ENCODE results near the gene SERINC1. TPM values are rescaled to one million over a fixed set of nuclear protein-coding genes. Genes with fewer than 3 reads are reported as not detected.

Gene SERINC1
- total and polyA plus RNA-seq, 12 donors: 68.0 to 455 (median 260) TPM

DNA sequence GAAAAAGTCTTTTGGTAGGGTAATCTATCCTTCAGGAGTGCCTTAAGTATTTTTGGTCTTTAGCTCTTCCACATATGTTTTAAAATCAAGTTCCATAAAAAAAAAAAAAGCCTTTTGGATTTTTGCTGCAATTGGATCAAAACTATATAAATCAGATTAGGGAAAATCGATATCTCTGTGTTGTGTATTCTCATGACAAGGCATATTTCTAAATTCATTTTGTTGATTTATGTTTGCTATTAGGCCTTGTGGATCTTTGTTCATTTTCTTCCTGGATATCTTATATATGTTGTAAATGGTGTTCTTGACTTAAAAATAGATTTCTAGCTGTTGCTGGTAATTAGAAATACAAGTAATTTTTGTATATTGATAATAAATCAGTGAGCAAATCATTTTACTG, 63.4 kb downstream of the SERINC1 start:
- Histone ChIP-seq H3K27ac (no peak overlapping the region), H3K9me3 (replicated peaks in 1 of 3) (no peaks in the 10 kb centered on the region), H3K27me3 (no peaks in the 10 kb centered on the region), H3K36me3 (replicated peaks in 1 of 2) (no peaks in the 10 kb centered on the region), H3K4me3 (no peak overlapping the region), H3K4me1 (replicated peaks in 1 of 2) (peaks cover 0 to 43% of the 10 kb centered on the region in 2 donors)
- TF ChIP-seq, protein P1, sequence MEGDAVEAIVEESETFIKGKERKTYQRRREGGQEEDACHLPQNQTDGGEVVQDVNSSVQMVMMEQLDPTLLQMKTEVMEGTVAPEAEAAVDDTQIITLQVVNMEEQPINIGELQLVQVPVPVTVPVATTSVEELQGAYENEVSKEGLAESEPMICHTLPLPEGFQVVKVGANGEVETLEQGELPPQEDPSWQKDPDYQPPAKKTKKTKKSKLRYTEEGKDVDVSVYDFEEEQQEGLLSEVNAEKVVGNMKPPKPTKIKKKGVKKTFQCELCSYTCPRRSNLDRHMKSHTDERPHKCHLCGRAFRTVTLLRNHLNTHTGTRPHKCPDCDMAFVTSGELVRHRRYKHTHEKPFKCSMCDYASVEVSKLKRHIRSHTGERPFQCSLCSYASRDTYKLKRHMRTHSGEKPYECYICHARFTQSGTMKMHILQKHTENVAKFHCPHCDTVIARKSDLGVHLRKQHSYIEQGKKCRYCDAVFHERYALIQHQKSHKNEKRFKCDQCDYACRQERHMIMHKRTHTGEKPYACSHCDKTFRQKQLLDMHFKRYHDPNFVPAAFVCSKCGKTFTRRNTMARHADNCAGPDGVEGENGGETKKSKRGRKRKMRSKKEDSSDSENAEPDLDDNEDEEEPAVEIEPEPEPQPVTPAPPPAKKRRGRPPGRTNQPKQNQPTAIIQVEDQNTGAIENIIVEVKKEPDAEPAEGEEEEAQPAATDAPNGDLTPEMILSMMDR (IDR thresholded peaks at IDR 0.05): no peak
- no peak for TF ChIP-seq POLR2A (IDR thresholded peaks at IDR 0.05)
- DNase-seq: no peak
- intact Hi-C loops (cut with DNase I): no loop called here
- 32 to 50% (median 40%) methylated on average over 1 of the region's 1 CpG for WGBS, 4 donors

DNA sequence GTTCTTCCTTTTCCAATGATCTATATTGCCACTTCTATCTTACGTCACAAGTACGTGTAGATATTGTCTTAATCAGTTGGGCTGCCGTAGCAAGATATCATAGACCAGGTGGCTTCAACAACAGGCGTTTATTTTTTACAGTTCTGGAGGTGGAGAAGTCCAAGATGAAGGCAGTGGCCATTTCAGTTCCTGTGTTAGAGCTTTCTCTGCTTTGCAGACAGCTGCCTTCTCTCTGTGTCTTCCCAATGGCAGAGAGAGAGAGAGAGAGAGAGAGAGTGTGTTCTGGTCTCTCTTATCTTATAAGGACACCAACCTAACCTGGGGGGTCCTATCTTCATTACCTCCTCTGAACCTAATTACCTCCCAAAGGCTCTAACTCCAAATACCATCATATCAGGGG, 63.9 kb downstream of the SERINC1 start:
- Histone ChIP-seq H3K4me1 (replicated peaks in 1 of 2) (peaks cover 0 to 43% of the 10 kb centered on the region in 2 donors), H3K27me3 (no peaks in the 10 kb centered on the region), H3K36me3 (replicated peaks in 1 of 2) (no peaks in the 10 kb centered on the region), H3K27ac (no peak overlapping the region), H3K9me3 (replicated peaks in 1 of 3) (no peaks in the 10 kb centered on the region), H3K4me3 (no peak overlapping the region)
- DNase-seq: no peak
- intact Hi-C loops (cut with DNase I): no loop called here
- no peak for TF ChIP-seq POLR2A (IDR thresholded peaks at IDR 0.05)
- TF ChIP-seq, protein P1 (IDR thresholded peaks at IDR 0.05): no peak
- 65 to 96% (median 81%) methylated on average over 4 of the region's 4 CpGs for WGBS, 4 donors

DNA sequence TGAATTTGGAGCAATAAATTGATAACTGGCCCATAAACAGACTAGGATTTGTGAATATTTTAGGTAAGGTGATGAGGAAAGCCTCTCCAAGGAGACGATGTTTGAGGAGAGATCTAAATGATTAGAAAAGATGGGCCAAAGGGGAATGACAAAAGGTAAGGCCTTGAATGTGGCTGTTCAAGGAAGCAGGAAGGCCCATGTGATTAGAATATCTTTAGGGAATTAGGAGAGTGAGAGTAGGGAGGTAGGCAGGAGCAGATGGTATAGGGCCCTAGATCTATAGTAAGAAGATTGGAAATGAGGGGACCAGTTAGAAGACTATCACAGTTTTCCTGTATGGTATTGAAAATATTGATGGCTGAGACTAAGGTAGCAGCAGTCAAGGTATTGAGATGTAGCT, 65.4 kb downstream of the SERINC1 start:
- no peaks in the 10 kb centered on the region for H3K27me3 ChIP-seq
- TF ChIP-seq POLR2A (IDR thresholded peaks at IDR 0.05): no peak
- TF ChIP-seq, protein P1 (IDR thresholded peaks at IDR 0.05): no peak
- no peaks in the 10 kb centered on the region for H3K36me3 ChIP-seq (replicated peaks in 1 of 2)
- no peak overlapping the region for H3K27ac ChIP-seq
- 72 to 86% (median 78%) methylated on average over 1 of the region's 1 CpG for WGBS, 4 donors
- no peak for DNase-seq
- peaks cover 2 to 44% of the 10 kb centered on the region in 2 donors for H3K4me1 ChIP-seq (replicated peaks in 1 of 2)
- no peak overlapping the region for H3K4me3 ChIP-seq
- intact Hi-C loops (cut with DNase I): no loop called here
- H3K9me3 ChIP-seq (replicated peaks in 1 of 3): no peaks in the 10 kb centered on the region

DNA sequence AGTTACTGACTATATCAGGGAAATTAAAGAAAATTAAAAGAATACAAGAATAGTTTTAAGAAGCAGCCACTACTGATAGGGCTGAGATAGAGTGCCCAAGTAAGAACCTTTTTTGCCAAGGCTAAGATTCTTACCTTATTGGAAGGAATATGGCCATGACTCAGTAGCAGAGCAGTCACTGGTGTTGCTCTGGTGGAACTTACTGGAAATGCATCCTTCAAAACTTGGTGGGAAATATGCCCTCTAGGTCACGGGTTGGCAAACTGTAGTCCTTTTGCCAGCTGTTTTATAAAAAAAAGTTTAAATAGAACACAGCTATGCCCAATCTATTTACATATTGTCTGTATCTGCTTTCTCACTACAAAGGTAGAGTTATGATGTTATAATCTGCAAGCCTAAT, 66.2 kb downstream of the SERINC1 start:
- H3K9me3 ChIP-seq (replicated peaks in 1 of 3): no peaks in the 10 kb centered on the region
- H3K4me1 ChIP-seq (replicated peaks in 1 of 2): peaks cover 10 to 52% of the 10 kb centered on the region in 2 donors
- H3K36me3 ChIP-seq (replicated peaks in 1 of 2): no peaks in the 10 kb centered on the region
- WGBS, 4 donors: 78 to 90% (median 82%) methylated on average over 1 of the region's 1 CpG
- no peak for DNase-seq
- no peaks in the 10 kb centered on the region for H3K27me3 ChIP-seq
- intact Hi-C loops (cut with DNase I): no loop called here
- TF ChIP-seq, protein P1 (IDR thresholded peaks at IDR 0.05): peak in 2 of 6 experiments; percentile 23 to 30
- no peak for TF ChIP-seq POLR2A (IDR thresholded peaks at IDR 0.05)
- peak overlapping the region in 1 of 5 donors; percentile 24 for H3K27ac ChIP-seq
- no peak overlapping the region for H3K4me3 ChIP-seq

Data from adrenal gland (tissue), 12 donors.